Karpas-422 (cell line): Measurements from ENCODE around the gene MARCHF3. TPM values are rescaled to one million over a fixed set of nuclear protein-coding genes. Genes with fewer than 3 reads are reported as not detected.

Source experiments
- DNase-seq: peaks from one replicate; pipeline ENCODE4 v3.0.0-alpha.2; 2015
- H2AFZ ChIP-seq: fragments of 200-600 bp; sonication (generic); 2 replicates; pipeline ENCODE4 v1.6.1; 2014; ENCODE audit warnings: antibody characterized with exemption, low read length, mixed read lengths
- H3K27ac ChIP-seq: fragments of 200-600 bp; sonication (generic); 2 replicates; pipeline ENCODE4 v1.5.1; 2014; ENCODE audit warnings: mild to moderate bottlenecking, low read length, moderate library complexity
- H3K27me3 ChIP-seq: fragments of 200-600 bp; sonication (generic); 2 replicates; pipeline ENCODE4 v1.6.1; 2014; ENCODE audit warnings: low read length, mixed read lengths
- H3K36me3 ChIP-seq: fragments of 200-600 bp; sonication (generic); 2 replicates; pipeline ENCODE4 v1.6.1; 2014; ENCODE audit warnings: low read length, mixed read lengths; ENCODE audit not compliant: insufficient read depth
- H3K4me1 ChIP-seq: fragments of 200-600 bp; sonication (generic); 2 replicates; pipeline ENCODE4 v1.6.1; 2014; ENCODE audit warnings: mild to moderate bottlenecking, low read length, mixed read lengths
- H3K4me2 ChIP-seq: fragments of 200-600 bp; sonication (generic); 2 replicates; pipeline ENCODE4 v1.6.1; 2014; ENCODE audit warnings: low read length, low read depth, mild to moderate bottlenecking; ENCODE audit not compliant: poor library complexity, severe bottlenecking
- H3K4me3 ChIP-seq: fragments of 200-600 bp; sonication (generic); 2 replicates; pipeline ENCODE4 v1.5.1; 2014; ENCODE audit warnings: mild to moderate bottlenecking, antibody characterized with exemption, low read length, mixed read lengths
- H3K79me2 ChIP-seq: fragments of 200-600 bp; sonication (generic); 2 replicates; pipeline ENCODE4 v1.6.1; 2014; ENCODE audit warnings: mild to moderate bottlenecking, low read length, mixed read lengths
- H3K9ac ChIP-seq: fragments of 200-600 bp; sonication (generic); 2 replicates; pipeline ENCODE4 v1.6.0; 2014; ENCODE audit warnings: low read length
- H3K9me2 ChIP-seq: fragments of 200-600 bp; sonication (generic), shearing (Covaris generic); replicated peaks from 2 replicates; pipeline ENCODE4 v1.6.0; 2014; ENCODE audit warnings: mild to moderate bottlenecking, low read length, moderate library complexity; ENCODE audit not compliant: insufficient read depth
- H3K9me3 ChIP-seq: fragments of 300-700, 200-600 bp; sonication (generic); 2 replicates; pipeline ENCODE4 v1.6.1; 2014; ENCODE audit warnings: low read length, mixed read lengths
- H4K20me1 ChIP-seq: fragments of 200-600 bp; sonication (generic); 2 replicates; pipeline ENCODE4 v1.6.1; 2014; ENCODE audit warnings: mild to moderate bottlenecking, antibody characterized with exemption, low read length, low read depth; ENCODE audit not compliant: insufficient read depth
- total RNA-seq: library from RNA; depleted of rRNA; stranded (reverse); fragments of >200 nt; shearing (Covaris generic); gene quantifications from 2 replicates; pipeline ENCODE4 v1.2.3, GENCODE V29; 2014; ENCODE audit warnings: low replicate concordance

Gene MARCHF3
- total RNA-seq, 1 experiment from 2014 or later: 0.56 TPM

GRCh38 chr5:126868338-126869004, 161.9 kb downstream of the MARCHF3 start:
- H3K9me3 ChIP-seq: no peaks in the 10 kb centered on the region
- H3K27me3 ChIP-seq: no peaks in the 10 kb centered on the region
- H2AFZ ChIP-seq: no peak overlapping the region
- no peak overlapping the region for H3K4me3 ChIP-seq
- H3K4me2 ChIP-seq: no peak overlapping the region
- H3K9ac ChIP-seq: no peak overlapping the region
- peaks cover 11% of the 10 kb centered on the region; the same call in 1 of the 2 replicates for H3K36me3 ChIP-seq
- no peaks in the 10 kb centered on the region for H3K79me2 ChIP-seq
- H4K20me1 ChIP-seq: no peaks in the 10 kb centered on the region
- no peak overlapping the region for H3K27ac ChIP-seq
- no peak for DNase-seq
- peaks cover 6% of the 10 kb centered on the region for H3K4me1 ChIP-seq
- no peaks in the 10 kb centered on the region for H3K9me2 ChIP-seq

DNA sequence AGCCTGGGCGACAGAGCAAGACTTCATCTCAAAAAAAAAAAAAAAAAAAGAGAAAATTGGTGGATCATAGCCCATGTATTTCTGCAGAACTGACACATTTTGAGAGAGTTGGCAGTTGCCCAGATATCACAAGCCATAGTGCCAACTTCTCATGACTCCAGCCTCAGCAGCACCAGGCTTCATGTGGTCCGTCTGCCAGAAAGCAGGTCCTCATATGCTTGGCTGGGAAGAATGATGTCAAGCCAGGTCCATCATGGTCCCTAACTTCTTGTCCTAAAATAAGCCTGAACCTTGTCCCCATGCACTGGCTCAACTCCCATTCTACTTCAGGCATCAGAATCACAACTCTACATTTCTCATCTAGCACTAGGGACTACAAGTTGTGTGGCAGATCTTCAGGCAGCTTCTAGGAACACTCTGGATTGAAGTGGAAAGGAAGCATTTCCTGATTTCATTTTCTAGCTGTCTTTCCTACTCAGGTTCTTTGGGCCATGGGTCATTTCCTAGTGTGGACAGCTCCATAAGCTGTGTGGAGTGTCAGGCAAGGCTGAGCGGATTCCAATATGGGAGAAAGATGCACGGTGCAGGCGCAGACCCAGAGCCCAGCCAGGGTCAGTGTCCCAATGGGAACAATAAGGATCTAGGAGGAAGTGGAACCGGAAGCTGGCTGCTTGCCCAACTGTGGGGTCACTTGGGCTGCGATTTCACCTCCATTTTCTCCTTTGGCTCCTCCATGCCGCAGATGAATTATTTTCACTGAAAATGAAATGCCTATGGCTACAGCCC, 163.3 kb downstream of the MARCHF3 start:
- H3K9me2 ChIP-seq: no peaks in the 10 kb centered on the region
- H4K20me1 ChIP-seq: no peaks in the 10 kb centered on the region
- no peaks in the 10 kb centered on the region for H3K79me2 ChIP-seq
- no peak overlapping the region for H2AFZ ChIP-seq
- DNase-seq: no peak
- H3K9me3 ChIP-seq: no peaks in the 10 kb centered on the region
- H3K4me3 ChIP-seq: no peak overlapping the region
- peaks cover 16% of the 10 kb centered on the region; the same call in 1 of the 2 replicates for H3K36me3 ChIP-seq
- H3K9ac ChIP-seq: no peak overlapping the region
- no peak overlapping the region for H3K27ac ChIP-seq
- H3K4me1 ChIP-seq: no peaks in the 10 kb centered on the region
- H3K27me3 ChIP-seq: no peaks in the 10 kb centered on the region
- H3K4me2 ChIP-seq: no peak overlapping the region

GRCh38 chr5:126865299-126865698, 165.1 kb downstream of the MARCHF3 start:
- DNase-seq: no peak
- no peaks in the 10 kb centered on the region for H3K4me1 ChIP-seq
- no peak overlapping the region for H3K9ac ChIP-seq
- H3K27ac ChIP-seq: no peak overlapping the region
- H3K27me3 ChIP-seq: no peaks in the 10 kb centered on the region
- no peak overlapping the region for H3K4me2 ChIP-seq
- H3K9me2 ChIP-seq: no peaks in the 10 kb centered on the region
- no peaks in the 10 kb centered on the region for H4K20me1 ChIP-seq
- no peaks in the 10 kb centered on the region for H3K9me3 ChIP-seq
- H3K79me2 ChIP-seq: no peaks in the 10 kb centered on the region
- H3K4me3 ChIP-seq: no peak overlapping the region
- peaks cover 16% of the 10 kb centered on the region; the same call in 1 of the 2 replicates for H3K36me3 ChIP-seq
- H2AFZ ChIP-seq: no peak overlapping the region

GRCh38 chr5:126864042-126864688, 166.2 kb downstream of the MARCHF3 start:
- H3K4me2 ChIP-seq: no peak overlapping the region
- H3K9me3 ChIP-seq: no peaks in the 10 kb centered on the region
- H3K79me2 ChIP-seq: no peaks in the 10 kb centered on the region
- H3K36me3 ChIP-seq: peaks cover 16% of the 10 kb centered on the region; the same call in 1 of the 2 replicates
- no peak overlapping the region for H3K27ac ChIP-seq
- no peaks in the 10 kb centered on the region for H3K27me3 ChIP-seq
- H3K9me2 ChIP-seq: no peaks in the 10 kb centered on the region
- no peaks in the 10 kb centered on the region for H4K20me1 ChIP-seq
- H3K4me1 ChIP-seq: no peaks in the 10 kb centered on the region
- H3K4me3 ChIP-seq: no peak overlapping the region
- H3K9ac ChIP-seq: no peak overlapping the region
- no peak for DNase-seq
- H2AFZ ChIP-seq: no peak overlapping the region

- Histone ChIP-seq H3K27me3 (no peaks in the 10 kb centered on the region), H3K36me3 (peaks cover 16% of the 10 kb centered on the region; the same call in 1 of the 2 replicates), H3K4me2 (no peak overlapping the region), H3K9ac (no peak overlapping the region), H2AFZ (no peak overlapping the region), H3K79me2 (no peaks in the 10 kb centered on the region), H3K4me1 (no peaks in the 10 kb centered on the region), H3K4me3 (no peak overlapping the region), H3K9me3 (no peaks in the 10 kb centered on the region), H4K20me1 (no peaks in the 10 kb centered on the region), H3K27ac (no peak overlapping the region), H3K9me2 (no peaks in the 10 kb centered on the region)
- no peak for DNase-seq
Measured at GRCh38 chr5:126863402-126863801, 167.0 kb downstream of the MARCHF3 start.

GRCh38 chr5:126858441-126858840, 171.9 kb downstream of the MARCHF3 start:
- Histone ChIP-seq H3K4me2 (no peak overlapping the region), H3K27ac (no peak overlapping the region), H2AFZ (no peak overlapping the region), H3K9ac (no peak overlapping the region), H3K4me1 (no peaks in the 10 kb centered on the region), H3K27me3 (no peaks in the 10 kb centered on the region), H3K9me3 (no peaks in the 10 kb centered on the region), H3K9me2 (no peaks in the 10 kb centered on the region), H3K79me2 (0 out of 2 replicates have a peak, but pooled peaks cover 6% of the 10 kb centered on the region), H3K36me3 (peaks cover 10% of the 10 kb centered on the region), H3K4me3 (no peak overlapping the region), H4K20me1 (no peaks in the 10 kb centered on the region)
- no peak for DNase-seq

- no peak overlapping the region for H3K9ac ChIP-seq
- H4K20me1 ChIP-seq: no peaks in the 10 kb centered on the region
- 0 out of 2 replicates have a peak, but pooled peaks cover 6% of the 10 kb centered on the region for H3K79me2 ChIP-seq
- no peaks in the 10 kb centered on the region for H3K27me3 ChIP-seq
- no peaks in the 10 kb centered on the region for H3K9me2 ChIP-seq
- DNase-seq: no peak
- H3K27ac ChIP-seq: no peak overlapping the region
- H3K4me2 ChIP-seq: no peak overlapping the region
- H3K4me3 ChIP-seq: no peak overlapping the region
- no peaks in the 10 kb centered on the region for H3K4me1 ChIP-seq
- no peak overlapping the region for H2AFZ ChIP-seq
- no peaks in the 10 kb centered on the region for H3K9me3 ChIP-seq
- peaks cover 5% of the 10 kb centered on the region for H3K36me3 ChIP-seq
Measured at GRCh38 chr5:126857472-126858410, 172.6 kb downstream of the MARCHF3 start.
